Trophoblast cell (in vitro differentiated cells and primary cell): Measurements from ENCODE around the gene NGB.

Experiments used
- DNase-seq, 2 donors: peaks; one replicate each; pipeline ENCODE4 v3.0.0-alpha.2; 2016
- H2AFZ ChIP-seq: 2 replicates; pipeline ENCODE4 v1.6.1; 2013; ENCODE audit warnings: low read length, moderate library complexity, mild to moderate bottlenecking; ENCODE audit not compliant: insufficient read depth, poor library complexity
- H2AK5ac ChIP-seq: 2 replicates; pipeline ENCODE4 v1.6.1; 2013; ENCODE audit warnings: mild to moderate bottlenecking, low read length
- H2BK120ac ChIP-seq: 2 replicates; pipeline ENCODE4 v1.6.1; 2013; ENCODE audit warnings: low read length, mild to moderate bottlenecking, moderate library complexity; ENCODE audit not compliant: insufficient read depth, poor library complexity
- H2BK12ac ChIP-seq: 2 replicates; pipeline ENCODE4 v1.6.1; 2013; ENCODE audit warnings: mild to moderate bottlenecking, low read length, moderate library complexity
- H2BK5ac ChIP-seq: 2 replicates; pipeline ENCODE4 v1.6.1; 2013; ENCODE audit warnings: low read length, low read depth, moderate library complexity, mild to moderate bottlenecking; ENCODE audit not compliant: poor library complexity
- H3K14ac ChIP-seq: 2 replicates; pipeline ENCODE4 v1.6.1; 2013; ENCODE audit warnings: mild to moderate bottlenecking, low read length
- H3K18ac ChIP-seq: 2 replicates; pipeline ENCODE4 v1.6.1; 2013; ENCODE audit warnings: mild to moderate bottlenecking, low read length
- H3K23ac ChIP-seq: 2 replicates; pipeline ENCODE4 v1.6.1; 2013; ENCODE audit warnings: low read length
- H3K27ac ChIP-seq: 2 replicates; pipeline ENCODE4 v1.5.1; 2013; ENCODE audit warnings: low read depth, mild to moderate bottlenecking, inconsistent platforms, low read length, moderate library complexity
- H3K27me3 ChIP-seq: 2 replicates; pipeline ENCODE4 v1.6.1; 2013; ENCODE audit warnings: inconsistent platforms, mild to moderate bottlenecking, low read length, moderate library complexity; ENCODE audit not compliant: insufficient read depth
- H3K36me3 ChIP-seq, 2 experiments: 1 replicate in 1 of 2; 2 replicates in 1 of 2; pipeline ENCODE4 v1.6.1; 2013; ENCODE audit warnings: low read length in 2 of 2, mild to moderate bottlenecking in 2 of 2, moderate library complexity in 1 of 2; ENCODE audit not compliant: insufficient read depth in 2 of 2, control insufficient read depth in 1 of 2
- H3K4ac ChIP-seq: 2 replicates; pipeline ENCODE4 v1.6.1; 2013; ENCODE audit warnings: low read depth, mild to moderate bottlenecking, low read length, moderate library complexity
- H3K4me1 ChIP-seq, 2 experiments: 1 replicate in 1 of 2; 2 replicates in 1 of 2; pipeline ENCODE4 v1.6.1; 2013; ENCODE audit warnings: low read length in 2 of 2, mild to moderate bottlenecking in 2 of 2, moderate library complexity in 1 of 2; ENCODE audit not compliant: insufficient read depth in 2 of 2, control insufficient read depth in 1 of 2
- H3K4me2 ChIP-seq: 2 replicates; pipeline ENCODE4 v1.6.1; 2013; ENCODE audit warnings: inconsistent platforms, mild to moderate bottlenecking, low read length, moderate library complexity
- H3K4me3 ChIP-seq: 2 replicates; pipeline ENCODE4 v1.5.1; 2013; ENCODE audit warnings: mild to moderate bottlenecking, low read depth, low read length, inconsistent platforms
- H3K79me1 ChIP-seq: one replicate; pipeline ENCODE4 v1.6.1; 2013; ENCODE audit warnings: low read length
- H3K79me2 ChIP-seq: 2 replicates; pipeline ENCODE4 v1.6.1; 2013; ENCODE audit warnings: low read length, mild to moderate bottlenecking; ENCODE audit not compliant: control insufficient read depth, insufficient read depth, poor library complexity
- H3K9ac ChIP-seq: 2 replicates; pipeline ENCODE4 v1.6.1; 2013; ENCODE audit warnings: mild to moderate bottlenecking, low read length
- H3K9me3 ChIP-seq: 2 replicates; pipeline ENCODE4 v1.6.1; 2013; ENCODE audit warnings: low read depth, mild to moderate bottlenecking, control low read depth, inconsistent platforms, low read length; ENCODE audit not compliant: insufficient read depth
- H4K12ac ChIP-seq: 2 replicates; pipeline ENCODE4 v1.6.1; 2013; ENCODE audit warnings: low read depth, mild to moderate bottlenecking, low read length, moderate library complexity
- H4K8ac ChIP-seq: 2 replicates; pipeline ENCODE4 v1.6.1; 2013; ENCODE audit warnings: low read depth, mild to moderate bottlenecking, low read length, moderate library complexity
- H4K91ac ChIP-seq: one replicate; pipeline ENCODE4 v1.6.1; 2013; ENCODE audit warnings: low read depth, mild to moderate bottlenecking, low read length, moderate library complexity
- WGBS: extraction: QIAGEN DNeasy Blood & Tissue Kit; methylation state at CpG from one replicate; pipeline ENCODE4 v1.1.7; 2013; ENCODE audit warnings: missing lambda C conversion rate; ENCODE audit not compliant: insufficient read length, insufficient coverage; ENCODE audit errors: extremely low coverage; 5-methylcytosine and 5-hydroxymethylcytosine counted together

Gene NGB

GRCh38 chr14:77270361-77271112 lies 469 bp downstream of the NGB start:
- H4K91ac ChIP-seq, result no peak overlapping the region
- no peak overlapping the region for H3K4ac ChIP-seq
- peak overlapping the region; percentile 30 for H3K4me3 ChIP-seq
- no peak overlapping the region for H3K23ac ChIP-seq
- H4K8ac ChIP-seq, result no peak overlapping the region
- no peak overlapping the region for H2AFZ ChIP-seq
- H4K12ac ChIP-seq, result no peak overlapping the region
- no peak overlapping the region for H2BK120ac ChIP-seq
- no peak overlapping the region for H3K18ac ChIP-seq
- H2AK5ac ChIP-seq, result no peak overlapping the region
- no peak overlapping the region for H2BK5ac ChIP-seq
- H3K9ac ChIP-seq, result no peak overlapping the region
- no peak overlapping the region for H2BK12ac ChIP-seq
- H3K79me1 ChIP-seq, result no peaks in the 10 kb centered on the region
- H3K36me3 ChIP-seq, result no peaks in the 10 kb centered on the region
- DNase-seq, result no peak
- no peak overlapping the region for H3K27ac ChIP-seq
- peaks cover 3 to 5% of the 10 kb centered on the region in 2 experiments for H3K4me1 ChIP-seq
- peaks cover 4% of the 10 kb centered on the region for H3K9me3 ChIP-seq
- H3K79me2 ChIP-seq, result no peaks in the 10 kb centered on the region
- no peak overlapping the region for H3K14ac ChIP-seq
- WGBS, result no CpG with 5 or more reads among the region's 84 CpGs
- H3K4me2 ChIP-seq, result peak overlapping the region; percentile 51
- peaks cover 33% of the 10 kb centered on the region for H3K27me3 ChIP-seq

GRCh38 chr14:77268989-77269600 lies 1.9 kb downstream of the NGB start:
- Histone ChIP-seq H4K91ac (no peak overlapping the region), H2BK120ac (no peak overlapping the region), H2AFZ (no peak overlapping the region), H3K23ac (no peak overlapping the region), H3K36me3 (no peaks in the 10 kb centered on the region), H2AK5ac (no peak overlapping the region), H2BK5ac (no peak overlapping the region), H3K79me1 (no peaks in the 10 kb centered on the region), H3K9me3 (peaks cover 4% of the 10 kb centered on the region), H3K79me2 (no peaks in the 10 kb centered on the region), H3K27me3 (peaks cover 33% of the 10 kb centered on the region), H3K4me1 (peaks cover 3 to 5% of the 10 kb centered on the region in 2 experiments), H4K8ac (no peak overlapping the region), H3K4ac (no peak overlapping the region), H4K12ac (no peak overlapping the region), H3K4me2 (no peak overlapping the region), H2BK12ac (no peak overlapping the region), H3K18ac (no peak overlapping the region), H3K14ac (no peak overlapping the region), H3K27ac (no peak overlapping the region), H3K4me3 (no peak overlapping the region), H3K9ac (no peak overlapping the region)
- no peak for DNase-seq
- WGBS, result no CpG with 5 or more reads among the region's 8 CpGs

GRCh38 chr14:77267937-77268699 lies 2.9 kb downstream of the NGB start:
- Histone ChIP-seq H3K4me1 (peaks cover 3 to 5% of the 10 kb centered on the region in 2 experiments), H3K9ac (no peak overlapping the region), H3K79me1 (no peaks in the 10 kb centered on the region), H3K27ac (no peak overlapping the region), H3K14ac (no peak overlapping the region), H2AK5ac (no peak overlapping the region), H3K4ac (no peak overlapping the region), H3K9me3 (peaks cover 4% of the 10 kb centered on the region), H3K79me2 (no peaks in the 10 kb centered on the region), H3K4me3 (no peak overlapping the region), H3K36me3 (no peaks in the 10 kb centered on the region), H3K4me2 (no peak overlapping the region), H4K8ac (no peak overlapping the region), H3K27me3 (peaks cover 33% of the 10 kb centered on the region), H4K12ac (no peak overlapping the region), H3K18ac (no peak overlapping the region), H4K91ac (no peak overlapping the region), H2BK120ac (no peak overlapping the region), H2BK12ac (no peak overlapping the region), H3K23ac (no peak overlapping the region), H2AFZ (no peak overlapping the region), H2BK5ac (no peak overlapping the region)
- no CpG with 5 or more reads among the region's 5 CpGs for WGBS
- no peak for DNase-seq

GRCh38 chr14:77266336-77266735 lies 4.7 kb downstream of the NGB start:
- Histone ChIP-seq H2BK5ac (no peak overlapping the region), H3K79me2 (no peaks in the 10 kb centered on the region), H2AK5ac (no peak overlapping the region), H3K79me1 (no peaks in the 10 kb centered on the region), H3K4ac (no peak overlapping the region), H3K4me2 (no peak overlapping the region), H4K12ac (no peak overlapping the region), H3K23ac (no peak overlapping the region), H3K4me1 (peaks cover 3 to 5% of the 10 kb centered on the region in 2 experiments), H3K18ac (no peak overlapping the region), H3K9me3 (peaks cover 4% of the 10 kb centered on the region), H3K27ac (no peak overlapping the region), H2BK120ac (no peak overlapping the region), H2BK12ac (no peak overlapping the region), H3K27me3 (peaks cover 28% of the 10 kb centered on the region), H2AFZ (no peak overlapping the region), H3K14ac (no peak overlapping the region), H3K9ac (no peak overlapping the region), H4K8ac (no peak overlapping the region), H3K4me3 (no peak overlapping the region), H3K36me3 (no peaks in the 10 kb centered on the region), H4K91ac (no peak overlapping the region)
- no CpG with 5 or more reads among the region's 8 CpGs for WGBS
- no peak for DNase-seq
